ENCODE measurements around the gene TVP23A.

Gene TVP23A

GRCh38 chr16:10817963-10818941, at the start of gene TVP23A:
Gene TVP23A (minus strand): TSS chr16:10818794. CDS start chr16:10818493, 301 bp downstream.
- no peak for DNase-seq

- DNase-seq: no peak
These were observed 49.6 kb upstream of the TVP23A start for GRCh38 chr16:10868104-10868595.

- DNase-seq: no peak
These were observed 48.6 kb upstream of the TVP23A start for GRCh38 chr16:10867199-10867598.

GRCh38 chr16:10865991-10866966, 47.7 kb upstream of the TVP23A start:
- no peak for DNase-seq

GRCh38 chr16:10862438-10862837, 43.8 kb upstream of the TVP23A start:
- DNase-seq: no peak

GRCh38 chr16:10859658-10860057, 41.1 kb upstream of the TVP23A start:
- no peak for DNase-seq

GRCh38 chr16:10859020-10859419, 40.4 kb upstream of the TVP23A start:
- no peak for DNase-seq

GRCh38 chr16:10858203-10858602, 39.6 kb upstream of the TVP23A start:
- no peak for DNase-seq

- no peak for DNase-seq
These were observed 37.4 kb upstream of the TVP23A start for GRCh38 chr16:10856042-10856441.

GRCh38 chr16:10852948-10853347, 34.4 kb upstream of the TVP23A start:
- DNase-seq: no peak

- DNase-seq: no peak
These were observed 33.7 kb upstream of the TVP23A start for GRCh38 chr16:10852286-10852685.

GRCh38 chr16:10851512-10851911, 32.9 kb upstream of the TVP23A start:
- DNase-seq: no peak

GRCh38 chr16:10850478-10850850, 31.9 kb upstream of the TVP23A start:
- DNase-seq: no peak

GRCh38 chr16:10849736-10850477, 31.3 kb upstream of the TVP23A start:
- DNase-seq: no peak

- DNase-seq: no peak
These were observed 28.6 kb upstream of the TVP23A start for GRCh38 chr16:10847176-10847575.

- DNase-seq: no peak
These were observed 27.8 kb upstream of the TVP23A start for GRCh38 chr16:10846213-10846998.

- no peak for DNase-seq
These were observed 22.1 kb upstream of the TVP23A start for GRCh38 chr16:10840703-10841102.

GRCh38 chr16:10839279-10839666, 20.7 kb upstream of the TVP23A start:
- DNase-seq: no peak

- DNase-seq: no peak
These were observed 20.2 kb upstream of the TVP23A start for GRCh38 chr16:10838621-10839278.

GRCh38 chr16:10836174-10836853, 17.7 kb upstream of the TVP23A start:
- no peak for DNase-seq

Data from activated naive CD4-positive, alpha-beta T cell (primary cell).